ENCODE data around the gene AFF3. TPM values are rescaled to one million over a fixed set of nuclear protein-coding genes. Genes with fewer than 3 reads are reported as not detected.

Gene AFF3
- total and polyA plus RNA-seq, 2 of the 4 experiments (the other 2 are of a cell fraction), result 12.9 to 14.3 TPM

DNA sequence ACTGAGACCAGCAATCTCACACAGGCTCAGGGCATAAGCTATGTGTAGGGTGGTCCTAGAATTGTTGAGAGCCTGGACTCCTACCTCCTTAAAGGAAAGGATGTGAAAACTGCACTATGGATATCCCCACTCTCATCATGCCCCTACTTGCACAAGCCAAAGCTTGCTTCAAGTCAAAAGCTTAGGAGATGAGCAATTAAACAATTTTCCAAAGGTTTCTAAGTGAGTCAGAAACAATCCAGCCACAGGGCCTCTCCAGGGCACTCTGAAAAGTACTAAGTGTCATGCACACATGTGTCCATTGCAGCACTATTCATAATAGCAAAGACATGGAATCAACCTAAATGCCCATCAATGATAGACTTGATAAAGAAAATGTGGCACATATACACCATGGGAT is 215.4 kb downstream of the AFF3 start:
- Histone ChIP-seq H3K23ac (ENCODE audit: low read depth, low read length) (peak overlapping the region; percentile 94; the same call in 1 of the 2 replicates), H3K56ac (ENCODE audit: extremely low read depth, insufficient read depth, low read length) (peak overlapping the region; percentile 77; the same call in 1 of the 2 replicates), H3K79me1 (ENCODE audit: low read depth in 1 of 2, low read length in 2 of 2) (peaks cover 21 to 27% of the 10 kb centered on the region in 2 experiments), H2BK20ac (ENCODE audit: low read depth, low read length) (peak overlapping the region; percentile 95), H3K4ac (ENCODE audit: low read depth, low read length) (peak overlapping the region; percentile 97), H3K4me3 (ENCODE audit: insufficient read depth, low read depth, low read length) (no peak overlapping the region), H3K9me1 (ENCODE audit: insufficient read depth, low read length) (peaks cover 14% of the 10 kb centered on the region), H2AK9ac (replicated peaks; ENCODE audit: low read depth, low read length, poor library complexity) (no peak overlapping the region), H3K9ac (ENCODE audit: low read depth, low read length) (peak overlapping the region; percentile 72), H4K91ac (ENCODE audit: insufficient read depth, low read depth, low read length) (peak overlapping the region; percentile 98), H3K36me3 (ENCODE audit: control insufficient read depth, insufficient read depth, low read length) (no peaks in the 10 kb centered on the region), H2AFZ (replicated peaks; ENCODE audit: low read length, poor library complexity) (no peak overlapping the region), H4K20me1 (ENCODE audit: insufficient read depth, low read length) (no peaks in the 10 kb centered on the region), H2BK5ac (ENCODE audit: low read depth, low read length, poor library complexity, severe bottlenecking) (peak overlapping the region; percentile 100), H2BK120ac (ENCODE audit: low read depth, low read length) (peak overlapping the region; percentile 96), H3K9me3 (ENCODE audit: control insufficient read depth, insufficient read depth, low read length) (no peaks in the 10 kb centered on the region), H3K18ac (ENCODE audit: low read depth, low read length) (peak overlapping the region; percentile 92), H2AK5ac (ENCODE audit: low read depth, low read length) (peak overlapping the region; percentile 99), H3K27ac (ENCODE audit: insufficient read depth, low read length) (peak overlapping the region; percentile 99), H3K27me3 (ENCODE audit: control insufficient read depth, insufficient read depth, low read length) (no peaks in the 10 kb centered on the region), H2BK15ac (ENCODE audit: low read depth, low read length) (peak overlapping the region; percentile 90; the same call in 2 of the 3 replicates), H4K8ac (ENCODE audit: low read depth in 2 of 2, low read length in 2 of 2) (peak overlapping the region; percentile 77 to 99; a peak in 3 of 4 replicates), H3K14ac (replicated peaks; ENCODE audit: low read depth, low read length) (peak overlapping the region; percentile 97), H4K5ac (ENCODE audit: low read depth, low read length) (peak overlapping the region; percentile 61), H3K4me1 (ENCODE audit: control insufficient read depth, insufficient read depth, low read length) (peaks cover 13% of the 10 kb centered on the region), H3K4me2 (ENCODE audit: low read depth, low read length) (no peak overlapping the region)
- CTCF ChIA-PET, result no interaction called here
- DNase-seq (peak; percentile 87), ATAC-seq (ENCODE audit: low read depth) (peak; percentile 82)
- dilution Hi-C loops (cut with HindIII; ENCODE audit: low sequenced_read_pairs, unreplicated experiment), result no loop called here
- intact Hi-C loops (cut with micrococcal nuclease), result no loop called here
- 0 out of 2 replicates have a peak, but pooled peaks have one; percentile 11 for TF ChIP-seq MXI1 (IDR thresholded peaks at IDR 0.05; ENCODE audit: borderline replicate concordance, low read depth, low read length)
- no peak for TF ChIP-seq MAZ (IDR thresholded peaks at IDR 0.05; ENCODE audit: borderline replicate concordance, low read depth, low read length)
- peak; percentile 72 for TF ChIP-seq CEBPB (IDR thresholded peaks at IDR 0.05; ENCODE audit: low read depth, low read length)
- BruUV-seq (replicated peaks), result no TSS peak
- POLR2A ChIA-PET (ENCODE audit: unreplicated experiment), result no interaction called here
- in situ Hi-C loops (cut with MboI; ENCODE audit: low sequenced_read_pairs), result no loop called here

Measured in IMR-90 (cell line).